Caco-2 (cell line): ENCODE measurements around the gene CD99L2. TPM values are rescaled to one million over a fixed set of nuclear protein-coding genes. Genes with fewer than 3 reads are reported as not detected.

Experiments used
- Bru-seq: library from RNA; stranded (reverse); fragments of 400-500 nt; gene quantifications from one replicate; lab custom pipeline; 2021; lab: Mats Ljungman, UMichigan
- BruChase-seq, 2 experiments: library from RNA; stranded (reverse); fragments of 400-500 nt; gene quantifications; one replicate each; lab custom pipeline; 2021; lab: Mats Ljungman, UMichigan
- BruUV-seq: library from RNA; stranded (reverse); fragments of 400-500 nt; replicated peaks from 2 replicates; lab custom pipeline; 2021; lab: Mats Ljungman, UMichigan
- CTCF ChIA-PET: fragments of 300-600 bp; sonication (Branson Sonifier 250); formaldehyde crosslinking; loops from one replicate; lab custom pipeline; 2022; ENCODE audit warnings: antibody characterized with exemption; lab: Charles Lee
- POLR2A ChIA-PET: fragments of 300-600 bp; sonication (Branson Sonifier 250); formaldehyde crosslinking; loops from one replicate; lab custom pipeline; 2022; ENCODE audit warnings: antibody characterized with exemption; lab: Charles Lee
- DNase-seq, 2 experiments: peaks; one replicate each; pipeline versions ENCODE4 v3.0.0 to v3.0.0-alpha.2; 2020 to 2022
- H3K27me3 ChIP-seq: replicated peaks from 2 replicates; pipeline ENCODE4 v1.6.0; 2011; ENCODE audit warnings: low read length; ENCODE audit not compliant: control insufficient read depth, insufficient read depth
- H3K36me3 ChIP-seq: 2 replicates; pipeline ENCODE4 v1.5.1; 2011; ENCODE audit warnings: low read length; ENCODE audit not compliant: control insufficient read depth, insufficient read depth
- H3K4me1 ChIP-seq: fragments of 250-450 bp; sonication (Bioruptor Pico); 2 replicates; pipeline ENCODE4 v1.5.1; 2020; ENCODE audit warnings: mild to moderate bottlenecking
- H3K4me3 ChIP-seq: 2 replicates; pipeline ENCODE4 v1.5.1; 2011; ENCODE audit warnings: low read depth, mild to moderate bottlenecking, control low read depth, low read length
- H3K9me3 ChIP-seq: fragments of 250-450 bp; sonication (Bioruptor Pico); 2 replicates; pipeline ENCODE4 v1.5.1; 2020; ENCODE audit warnings: mild to moderate bottlenecking, moderate library complexity
- H3K27ac Mint-ChIP-seq: one replicate; pipeline ENCODE4 v1.8.0; 2022; ENCODE audit warnings: mixed read lengths; ENCODE audit not compliant: unreplicated experiment
- H3K27me3 Mint-ChIP-seq: one replicate; pipeline ENCODE4 v1.8.0; 2022; ENCODE audit warnings: mixed read lengths; ENCODE audit not compliant: insufficient read depth, unreplicated experiment
- H3K36me3 Mint-ChIP-seq: one replicate; pipeline ENCODE4 v1.8.0; 2022; ENCODE audit warnings: mild to moderate bottlenecking, mixed read lengths; ENCODE audit not compliant: insufficient read depth, unreplicated experiment
- H3K4me1 Mint-ChIP-seq: one replicate; pipeline ENCODE4 v1.8.0; 2022; ENCODE audit warnings: low read depth, mixed read lengths; ENCODE audit not compliant: unreplicated experiment
- H3K4me3 Mint-ChIP-seq: one replicate; pipeline ENCODE4 v1.8.0; 2022; ENCODE audit warnings: mild to moderate bottlenecking, moderate library complexity, mixed read lengths; ENCODE audit not compliant: unreplicated experiment
- H3K9me3 Mint-ChIP-seq: one replicate; pipeline ENCODE4 v1.8.0; 2022; ENCODE audit warnings: mixed read lengths; ENCODE audit not compliant: unreplicated experiment
- intact Hi-C: fragments of 100-400 bp; cut with micrococcal nuclease; formaldehyde crosslinking; loops from one replicate; pipeline ENCODE4 v1.10.0; 2022; ENCODE audit not compliant: unreplicated experiment
- long read RNA-seq: library from polyadenylated mRNA; stranded (forward); transcript quantifications from one replicate; pipeline ENCODE4 v2.0.0, GENCODE V29; 2022
- total RNA-seq: library from RNA; stranded (reverse); gene quantifications from 2 replicates; pipeline ENCODE4 v1.2.3, GENCODE V29; 2022
- TF ChIP-seq, protein P1 (sequence below), 2 experiments: fragments of 200-600 bp in 1 of 2; IDR thresholded peaks; 1 replicate in 1 of 2; 2 replicates in 1 of 2; pipeline versions ENCODE4 v1.5.1 to v1.8.0; 2011 to 2022; ENCODE audit warnings: antibody characterized with exemption in 1 of 2, control low read depth in 1 of 2, inconsistent platforms in 1 of 2, low read depth in 1 of 2, low read length in 1 of 2, mild to moderate bottlenecking in 1 of 2, moderate library complexity in 1 of 2; ENCODE audit not compliant: insufficient read depth in 1 of 2, severe bottlenecking in 1 of 2, unreplicated experiment in 1 of 2

The CD99L2 gene, protein sequence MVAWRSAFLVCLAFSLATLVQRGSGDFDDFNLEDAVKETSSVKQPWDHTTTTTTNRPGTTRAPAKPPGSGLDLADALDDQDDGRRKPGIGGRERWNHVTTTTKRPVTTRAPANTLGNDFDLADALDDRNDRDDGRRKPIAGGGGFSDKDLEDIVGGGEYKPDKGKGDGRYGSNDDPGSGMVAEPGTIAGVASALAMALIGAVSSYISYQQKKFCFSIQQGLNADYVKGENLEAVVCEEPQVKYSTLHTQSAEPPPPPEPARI
- 8.6 and 9.3 TPM in 2 replicates for total RNA-seq
- percentile 54 among the genes with signal in this experiment for Bru-seq, nascent RNA
- percentile 52 among the genes with signal in this experiment for BruChase-seq, experiment 1, labeled RNA remaining after a 2-hour chase
- percentile 52 among the genes with signal in this experiment for BruChase-seq, experiment 2, labeled RNA remaining after a 6-hour chase
- long read RNA-seq, partial matches to known transcripts: 1 of 5 reads
- long read RNA-seq, other reads (novel, unspliced or antisense): 3 of 5 reads

DNA sequence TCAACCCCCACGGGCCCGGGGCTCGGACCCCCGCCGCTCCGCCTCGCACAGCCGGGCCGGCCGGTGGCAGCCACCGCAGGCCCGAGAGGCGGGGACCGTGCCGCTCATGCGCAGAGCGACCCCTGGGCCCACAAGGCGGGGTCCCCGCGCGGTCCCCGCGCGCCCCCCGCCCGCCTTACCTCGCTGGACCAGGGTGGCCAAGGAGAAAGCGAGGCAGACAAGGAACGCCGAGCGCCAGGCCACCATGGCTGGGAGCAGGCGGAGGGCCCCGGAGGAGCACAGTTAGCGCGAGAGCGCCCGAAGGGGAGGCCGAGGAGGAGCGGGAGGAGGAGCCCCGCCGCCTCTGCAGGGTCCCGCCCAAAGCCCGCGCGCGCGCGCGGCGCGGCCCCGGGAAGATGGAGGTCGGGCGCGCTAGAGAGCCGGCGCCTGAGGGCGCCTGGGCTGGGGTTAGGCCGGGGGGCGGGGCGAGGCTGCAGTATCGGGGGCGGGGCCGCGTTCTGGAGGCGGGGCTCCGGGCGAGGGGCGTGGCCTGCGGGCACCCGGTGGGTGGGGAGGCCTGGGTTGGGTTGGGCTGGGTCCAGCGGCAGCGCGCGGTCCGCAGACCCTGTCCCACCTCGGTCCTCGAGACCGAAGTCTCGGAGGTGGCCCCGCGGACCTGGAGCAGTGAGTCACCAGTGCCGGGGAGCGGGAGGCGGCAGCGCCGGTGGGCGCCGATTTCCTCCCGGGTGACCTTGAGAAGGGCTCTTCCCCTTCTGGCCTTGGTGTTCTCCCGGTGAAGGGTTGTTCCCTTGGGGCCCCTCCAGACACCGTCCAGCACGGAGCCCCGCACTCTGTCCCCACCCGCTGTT lies at the start of gene CD99L2:
TSS of gene CD99L2 (minus strand) at position 326 of the 848 bp plus-strand sequence. CDS start at position 246, 80 bp downstream.
- H3K4me1 Mint-ChIP-seq: no peaks in the 10 kb centered on the region
- BruUV-seq: no TSS peak
- no peaks in the 10 kb centered on the region for H3K4me1 ChIP-seq
- peaks cover 6% of the 10 kb centered on the region for H3K27me3 Mint-ChIP-seq
- ChIA-PET POLR2A (no interaction called here), CTCF (no interaction called here)
- peak within 1 kb of the TSS; percentile 62 for H3K4me3 ChIP-seq
- H3K9me3 ChIP-seq: no peaks in the 10 kb centered on the region
- no peaks in the 10 kb centered on the region for H3K36me3 ChIP-seq
- peak within 1 kb of the TSS; percentile 73 for H3K4me3 Mint-ChIP-seq
- no peaks in the 10 kb centered on the region for H3K36me3 Mint-ChIP-seq
- DNase-seq: peak; percentile 85 to 89
- H3K27ac Mint-ChIP-seq: no peak within 1 kb of the TSS
- TF ChIP-seq, protein P1, sequence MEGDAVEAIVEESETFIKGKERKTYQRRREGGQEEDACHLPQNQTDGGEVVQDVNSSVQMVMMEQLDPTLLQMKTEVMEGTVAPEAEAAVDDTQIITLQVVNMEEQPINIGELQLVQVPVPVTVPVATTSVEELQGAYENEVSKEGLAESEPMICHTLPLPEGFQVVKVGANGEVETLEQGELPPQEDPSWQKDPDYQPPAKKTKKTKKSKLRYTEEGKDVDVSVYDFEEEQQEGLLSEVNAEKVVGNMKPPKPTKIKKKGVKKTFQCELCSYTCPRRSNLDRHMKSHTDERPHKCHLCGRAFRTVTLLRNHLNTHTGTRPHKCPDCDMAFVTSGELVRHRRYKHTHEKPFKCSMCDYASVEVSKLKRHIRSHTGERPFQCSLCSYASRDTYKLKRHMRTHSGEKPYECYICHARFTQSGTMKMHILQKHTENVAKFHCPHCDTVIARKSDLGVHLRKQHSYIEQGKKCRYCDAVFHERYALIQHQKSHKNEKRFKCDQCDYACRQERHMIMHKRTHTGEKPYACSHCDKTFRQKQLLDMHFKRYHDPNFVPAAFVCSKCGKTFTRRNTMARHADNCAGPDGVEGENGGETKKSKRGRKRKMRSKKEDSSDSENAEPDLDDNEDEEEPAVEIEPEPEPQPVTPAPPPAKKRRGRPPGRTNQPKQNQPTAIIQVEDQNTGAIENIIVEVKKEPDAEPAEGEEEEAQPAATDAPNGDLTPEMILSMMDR (IDR thresholded peaks at IDR 0.05; ENCODE audit: insufficient read depth in 1 of 2, low read depth in 1 of 2, low read length in 1 of 2, severe bottlenecking in 1 of 2, unreplicated experiment in 1 of 2): no peak
- no peaks in the 10 kb centered on the region for H3K9me3 Mint-ChIP-seq
- intact Hi-C loops: loop anchor here (1.0 to 2.0 kb wide), 2 partner anchors 68 to 84 kb away; partner anchors contain the start of gene HMGB3
- H3K27me3 ChIP-seq: no peaks in the 10 kb centered on the region

DNA sequence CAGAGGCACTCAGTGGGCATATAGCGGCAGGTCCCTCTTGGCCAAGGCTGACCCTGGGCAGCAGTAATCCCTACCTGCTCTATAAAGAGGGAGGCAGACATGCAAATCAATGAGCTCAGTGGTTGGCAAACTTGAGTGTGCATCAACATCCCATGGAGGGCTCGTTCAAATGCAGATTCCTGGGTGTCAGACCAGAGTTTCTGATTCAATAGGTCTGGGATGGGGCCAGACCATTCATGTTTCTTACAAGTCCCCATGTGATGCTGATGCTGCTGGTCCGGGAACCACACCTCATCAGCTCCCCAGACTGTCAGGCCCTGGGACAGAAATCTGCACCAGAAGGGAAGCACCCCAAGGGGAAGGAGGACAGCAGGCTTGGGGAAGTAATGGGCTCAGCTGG lies 45.8 kb upstream of the CD99L2 start:
- Mint-ChIP-seq H3K27ac (no peak overlapping the region), H3K9me3 (no peaks in the 10 kb centered on the region), H3K4me3 (no peak overlapping the region), H3K4me1 (no peaks in the 10 kb centered on the region), H3K27me3 (no peaks in the 10 kb centered on the region), H3K36me3 (peaks cover 5% of the 10 kb centered on the region)
- no peaks in the 10 kb centered on the region for H3K36me3 ChIP-seq
- DNase-seq: no peak
- TF ChIP-seq, protein P1 (IDR thresholded peaks at IDR 0.05; ENCODE audit: insufficient read depth in 1 of 2, low read depth in 1 of 2, low read length in 1 of 2, severe bottlenecking in 1 of 2, unreplicated experiment in 1 of 2): no peak
- intact Hi-C loops: no loop called here
- no peaks in the 10 kb centered on the region for H3K9me3 ChIP-seq
- H3K4me1 ChIP-seq: no peaks in the 10 kb centered on the region
- ChIA-PET POLR2A (no interaction called here), CTCF (interaction anchor here (1.2 kb wide), 1 partner anchor 10 kb away, joined by 3 read pairs; no protein-coding TSS in a partner anchor)
- no TSS peak for BruUV-seq
- no peaks in the 10 kb centered on the region for H3K27me3 ChIP-seq
- H3K4me3 ChIP-seq: no peak overlapping the region
